Retinal pigment epithelial cell (primary cell): ENCODE measurements around the gene PIP4K2A.

Source experiments
- DNase-seq: peaks from one replicate; pipeline ENCODE4 v3.0.0-alpha.2; 2010; ENCODE audit warnings: low read depth
- H3K4me3 ChIP-seq: 2 replicates; pipeline ENCODE4 v1.5.1; 2011; ENCODE audit warnings: mild to moderate bottlenecking, low read length, control low read depth, moderate library complexity
- TF ChIP-seq, protein P1 (sequence below): conservative IDR thresholded peaks from 2 replicates; pipeline ENCODE4 v1.5.1; 2011; ENCODE audit warnings: low read depth, low read length, control low read depth, inconsistent platforms

The PIP4K2A gene

DNA sequence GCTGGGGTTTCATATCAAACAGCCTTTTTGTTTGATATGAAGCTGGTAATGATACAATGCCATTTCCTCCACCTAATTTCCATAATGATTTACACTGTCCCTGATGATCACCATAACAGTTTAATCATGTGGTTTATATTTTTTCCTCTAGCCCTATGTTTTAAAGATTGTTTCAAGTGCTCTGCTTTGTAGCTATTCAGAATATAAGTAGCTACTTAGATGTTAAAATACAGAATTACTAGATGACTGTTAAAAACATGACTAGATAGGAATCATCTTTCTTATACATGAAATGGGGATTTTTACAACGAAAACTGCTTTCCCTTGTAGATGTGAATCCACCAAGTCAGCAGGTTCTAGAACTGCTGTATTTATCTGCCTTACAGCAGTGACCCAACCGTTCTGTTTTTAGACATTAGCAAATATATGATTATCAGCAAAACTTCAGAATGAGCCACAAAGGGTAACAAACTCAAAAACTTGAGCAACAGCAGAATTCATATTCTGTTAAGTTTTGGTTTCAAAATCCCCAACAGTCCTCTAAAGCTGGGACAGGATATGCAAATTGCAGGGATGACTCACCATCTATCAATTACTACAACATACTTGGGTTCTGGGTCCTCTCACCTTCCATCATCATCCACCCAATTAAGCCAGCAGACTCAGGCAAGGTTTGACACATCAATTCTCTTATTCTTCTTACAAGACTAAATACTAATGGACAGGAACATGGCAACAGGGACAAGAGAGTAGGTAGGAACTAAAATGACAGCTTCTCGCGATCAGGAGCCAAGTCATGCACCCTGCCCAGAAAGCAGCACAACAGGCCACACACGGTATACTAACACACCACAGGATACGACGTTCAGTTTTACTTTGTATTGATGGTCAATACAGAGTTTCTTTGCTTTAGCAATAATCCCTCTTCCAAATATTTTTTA lies 83.9 kb downstream of the PIP4K2A start:
- H3K4me3 ChIP-seq = no peak overlapping the region
- TF ChIP-seq, protein P1, sequence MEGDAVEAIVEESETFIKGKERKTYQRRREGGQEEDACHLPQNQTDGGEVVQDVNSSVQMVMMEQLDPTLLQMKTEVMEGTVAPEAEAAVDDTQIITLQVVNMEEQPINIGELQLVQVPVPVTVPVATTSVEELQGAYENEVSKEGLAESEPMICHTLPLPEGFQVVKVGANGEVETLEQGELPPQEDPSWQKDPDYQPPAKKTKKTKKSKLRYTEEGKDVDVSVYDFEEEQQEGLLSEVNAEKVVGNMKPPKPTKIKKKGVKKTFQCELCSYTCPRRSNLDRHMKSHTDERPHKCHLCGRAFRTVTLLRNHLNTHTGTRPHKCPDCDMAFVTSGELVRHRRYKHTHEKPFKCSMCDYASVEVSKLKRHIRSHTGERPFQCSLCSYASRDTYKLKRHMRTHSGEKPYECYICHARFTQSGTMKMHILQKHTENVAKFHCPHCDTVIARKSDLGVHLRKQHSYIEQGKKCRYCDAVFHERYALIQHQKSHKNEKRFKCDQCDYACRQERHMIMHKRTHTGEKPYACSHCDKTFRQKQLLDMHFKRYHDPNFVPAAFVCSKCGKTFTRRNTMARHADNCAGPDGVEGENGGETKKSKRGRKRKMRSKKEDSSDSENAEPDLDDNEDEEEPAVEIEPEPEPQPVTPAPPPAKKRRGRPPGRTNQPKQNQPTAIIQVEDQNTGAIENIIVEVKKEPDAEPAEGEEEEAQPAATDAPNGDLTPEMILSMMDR = no peak
- DNase-seq = no peak

DNA sequence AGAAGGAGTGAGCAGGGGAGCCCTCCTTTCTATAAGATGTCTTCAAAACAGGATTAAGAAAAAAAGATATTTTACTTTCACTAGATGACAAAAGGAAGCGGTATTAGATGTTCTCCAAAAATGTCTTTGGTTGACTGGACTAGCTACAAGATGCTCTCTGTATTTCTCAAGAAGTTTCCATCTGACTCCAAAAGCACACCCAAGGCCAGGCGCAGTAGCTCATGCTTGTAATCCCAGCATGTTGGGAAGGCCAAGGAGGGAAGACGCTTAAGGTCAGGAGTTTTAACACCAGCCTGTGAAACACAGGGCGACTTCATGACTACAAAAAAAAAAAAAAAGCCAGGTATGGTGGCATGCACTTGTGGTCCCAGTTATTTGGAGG lies 84.5 kb downstream of the PIP4K2A start:
- no peak for DNase-seq
- no peak overlapping the region for H3K4me3 ChIP-seq
- TF ChIP-seq, protein P1 = no peak

DNA sequence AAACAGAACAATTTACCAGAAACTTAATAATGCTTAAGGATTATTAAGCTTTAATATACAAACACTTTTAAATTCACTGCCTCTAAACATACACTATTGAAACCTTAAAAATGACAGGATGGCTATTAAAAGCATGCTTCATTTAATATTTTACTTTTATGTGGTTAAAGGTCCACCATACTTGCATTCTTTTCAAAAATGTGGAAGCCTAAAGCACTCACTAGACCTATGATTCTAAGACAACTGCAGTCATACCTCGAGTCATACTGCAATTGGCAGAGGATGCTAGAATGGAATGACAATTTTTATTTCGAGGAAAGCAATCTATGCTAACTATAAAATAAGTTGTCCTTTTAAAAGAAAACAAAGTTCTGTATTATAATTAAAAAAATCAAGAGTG lies 85.3 kb downstream of the PIP4K2A start:
- H3K4me3 ChIP-seq = no peak overlapping the region
- TF ChIP-seq, protein P1 = no peak
- DNase-seq = no peak

DNA sequence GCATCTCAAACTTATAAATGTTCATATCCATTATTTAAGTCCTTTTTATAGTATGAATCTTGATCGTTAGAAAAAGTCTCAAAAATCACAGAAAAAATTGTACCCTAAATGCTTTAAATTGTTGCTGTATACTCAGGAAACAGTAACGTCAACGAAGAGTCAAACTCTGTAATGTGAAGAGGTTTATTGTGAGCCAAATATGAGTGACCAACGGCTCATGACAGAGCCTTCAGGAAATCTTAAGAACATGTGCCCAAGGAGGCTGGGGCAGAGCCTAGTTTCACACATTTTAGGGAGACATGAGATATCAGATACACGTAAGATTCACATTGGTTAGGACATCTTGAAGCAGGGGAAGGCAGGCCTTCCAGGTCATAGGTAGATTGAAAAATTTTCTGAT lies 86.1 kb downstream of the PIP4K2A start:
- DNase-seq = no peak
- H3K4me3 ChIP-seq = no peak overlapping the region
- TF ChIP-seq, protein P1 = no peak

DNA sequence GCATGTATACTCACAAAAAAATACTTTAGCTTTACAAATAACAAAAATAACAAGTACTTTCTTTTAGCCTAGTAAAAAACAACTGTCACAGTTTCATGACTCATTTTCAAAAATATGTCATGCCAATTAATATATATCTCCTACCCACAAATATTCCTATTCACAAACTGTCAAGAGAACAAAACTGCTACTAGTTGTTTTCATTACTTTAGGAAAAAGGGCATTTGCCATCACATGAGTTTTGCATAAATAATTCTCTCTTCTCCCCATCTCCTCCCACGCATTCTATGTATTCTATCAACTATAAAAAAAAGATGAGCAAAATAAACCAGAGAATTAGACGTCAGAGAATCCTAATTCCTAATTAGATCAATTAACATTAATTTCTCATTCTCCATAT lies 87.6 kb downstream of the PIP4K2A start:
- H3K4me3 ChIP-seq = no peak overlapping the region
- TF ChIP-seq, protein P1 = no peak
- DNase-seq = no peak

DNA sequence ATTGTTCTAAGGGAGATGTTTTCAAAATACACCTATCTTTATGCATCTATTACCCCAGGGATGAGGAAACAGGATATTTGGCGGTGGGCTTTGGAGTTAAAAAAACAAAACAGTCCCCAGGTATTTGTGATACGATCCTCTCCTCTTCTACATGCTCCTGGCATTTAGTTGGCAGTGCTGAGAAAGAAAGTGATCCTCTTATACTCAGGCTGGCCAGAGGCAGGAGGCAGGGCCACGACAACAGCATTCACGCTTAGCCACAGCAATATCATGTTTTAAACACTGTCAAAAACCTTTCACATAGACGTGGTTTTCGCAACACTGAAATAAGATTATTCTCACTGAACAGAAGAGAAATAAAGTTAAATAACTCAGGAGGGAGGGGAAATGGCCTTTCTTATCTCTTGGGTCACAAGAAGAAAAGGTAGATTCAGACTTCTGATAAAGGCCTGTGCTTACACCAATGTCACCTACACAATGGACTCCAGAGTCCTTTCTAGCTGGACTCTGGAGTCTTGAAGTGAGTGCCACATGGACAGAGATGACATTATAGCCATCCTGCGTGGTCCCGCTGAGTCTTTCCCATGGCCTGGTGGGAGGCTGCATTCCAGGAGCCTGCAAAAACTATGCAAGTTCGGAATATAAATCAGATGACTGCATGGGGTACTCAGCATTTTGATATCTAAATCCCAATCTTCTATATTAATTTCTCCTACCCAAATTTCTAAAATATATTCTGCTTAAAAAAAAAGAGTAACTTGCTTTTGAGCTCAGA lies 88.7 kb downstream of the PIP4K2A start:
- no peak overlapping the region for H3K4me3 ChIP-seq
- TF ChIP-seq, protein P1 = no peak
- no peak for DNase-seq
